HCT116 (cell line): Measurements from ENCODE around the gene EPHB3. TPM values are rescaled to one million over a fixed set of nuclear protein-coding genes. Genes with fewer than 3 reads are reported as not detected.

ENCODE experiments used
- ATAC-seq: fragments of 200-7000 bp; cut with Tn5 transposase; 2 replicates; pipeline ENCODE4 v1.9.1; 2020; ENCODE audit warnings: mild to moderate bottlenecking, moderate library complexity
- BruUV-seq: library from RNA; stranded (reverse); fragments of 400-500 nt; replicated peaks from 2 replicates; lab custom pipeline; 2021; lab: Mats Ljungman, UMichigan
- CTCF ChIA-PET: fragments of 300-600 bp; sonication (Branson Sonifier 250); formaldehyde crosslinking; loops from one replicate; lab custom pipeline; 2021; ENCODE audit warnings: antibody characterized with exemption; lab: Charles Lee
- POLR2A ChIA-PET: fragments of 300-600, 350-600 bp; sonication (Branson Sonifier 250); formaldehyde crosslinking; loops from one replicate; lab custom pipeline; 2021; ENCODE audit warnings: antibody characterized with exemption; lab: Charles Lee
- RAD21 ChIA-PET, 2 experiments: fragments of 300-600 bp; sonication (Branson Sonifier 250); formaldehyde crosslinking; loops; one replicate each; lab custom pipeline; 2023; ENCODE audit warnings: low total read pairs in 2 of 2; ENCODE audit not compliant: uncharacterized antibody in 2 of 2, unreplicated experiment in 2 of 2, low non-redundant PET in 1 of 2; lab: Charles Lee
- DNase-seq: peaks from one replicate; pipeline ENCODE4 v3.0.0-alpha.2; 2010; ENCODE audit warnings: low read depth, low spot score
- H2AFZ ChIP-seq: fragments of 200-600 bp; shearing (Covaris generic), sonication (generic); 2 replicates; pipeline ENCODE4 v1.6.1; 2017; ENCODE audit warnings: low read depth, mixed run types, mixed read lengths, antibody characterized with exemption, low read length; ENCODE audit not compliant: poor library complexity, severe bottlenecking
- H3K27ac ChIP-seq: 2 replicates; pipeline ENCODE4 v1.5.1; 2012; ENCODE audit warnings: low read depth, low read length
- H3K27me3 ChIP-seq: fragments of 200-600 bp; sonication (generic); 2 replicates; pipeline ENCODE4 v1.6.1; 2016; ENCODE audit warnings: mixed run types, low read length, mixed read lengths; ENCODE audit not compliant: insufficient read depth
- H3K36me3 ChIP-seq, 2 experiments: fragments of 200-500 bp in 1 of 2; fragments of 200-600 bp in 1 of 2; sonication (Bioruptor generic) in 1 of 2; sonication (generic) in 1 of 2; 2 replicates each; pipeline versions ENCODE4 v1.5.1 to v1.6.1; 2014 to 2016; ENCODE audit warnings: low read length in 2 of 2, inconsistent platforms in 1 of 2, mixed read lengths in 1 of 2, mixed run types in 1 of 2; ENCODE audit not compliant: insufficient read depth in 2 of 2, control insufficient read depth in 1 of 2
- H3K4me1 ChIP-seq, 2 experiments: fragments of 200-600 bp in 1 of 2; sonication (generic) in 1 of 2; 2 replicates each; pipeline versions ENCODE4 v1.5.1 to v1.6.1; 2012 to 2017; ENCODE audit warnings: low read length in 2 of 2, inconsistent platforms in 1 of 2, mild to moderate bottlenecking in 1 of 2, mixed read lengths in 1 of 2, mixed run types in 1 of 2, moderate library complexity in 1 of 2; ENCODE audit not compliant: insufficient read depth in 2 of 2, control insufficient read depth in 1 of 2
- H3K4me2 ChIP-seq: fragments of 200-600 bp; sonication (generic); 2 replicates; pipeline ENCODE4 v1.6.1; 2017; ENCODE audit warnings: mixed run types, low read length, mixed read lengths
- H3K4me3 ChIP-seq, 2 experiments: fragments of 200-600 bp in 1 of 2; sonication (generic) in 1 of 2; replicated peaks in 1 of 2; 2 replicates each; pipeline ENCODE4 v1.5.1; 2011 to 2016; ENCODE audit warnings: low read length in 2 of 2, control low read depth in 1 of 2, low read depth in 1 of 2, mild to moderate bottlenecking in 1 of 2, mixed read lengths in 1 of 2, mixed run types in 1 of 2
- H3K79me2 ChIP-seq: fragments of 200-600 bp; sonication (generic); 2 replicates; pipeline ENCODE4 v1.6.1; 2017; ENCODE audit warnings: mild to moderate bottlenecking, mixed run types, low read length, moderate library complexity, mixed read lengths; ENCODE audit not compliant: insufficient read depth
- H3K9ac ChIP-seq: fragments of 200-600 bp; sonication (generic); 2 replicates; pipeline ENCODE4 v1.6.1; 2016; ENCODE audit warnings: low read length, mixed read lengths
- H3K9me2 ChIP-seq: fragments of 200-600 bp; sonication (generic), shearing (Covaris generic); 2 replicates; pipeline ENCODE4 v1.6.1; 2017; ENCODE audit warnings: mixed run types, mild to moderate bottlenecking, moderate library complexity; ENCODE audit not compliant: insufficient read depth
- H3K9me3 ChIP-seq, 2 experiments: fragments of 200-500 bp in 1 of 2; fragments of 200-600 bp in 1 of 2; sonication (Bioruptor generic) in 1 of 2; sonication (generic) in 1 of 2; 2 replicates each; pipeline ENCODE4 v1.6.1; 2014 to 2017; ENCODE audit warnings: low read length in 2 of 2, mixed read lengths in 2 of 2, inconsistent platforms in 1 of 2, low read depth in 1 of 2, mild to moderate bottlenecking in 1 of 2, mixed run types in 1 of 2, moderate library complexity in 1 of 2; ENCODE audit not compliant: control insufficient read depth in 1 of 2, insufficient read depth in 1 of 2
- H4K20me1 ChIP-seq: fragments of 200-600 bp; sonication (generic), shearing (Covaris generic); 2 replicates; pipeline ENCODE4 v1.6.1; 2017; ENCODE audit warnings: mixed run types, mild to moderate bottlenecking, moderate library complexity; ENCODE audit not compliant: insufficient read depth
- CBX3 ChIP-seq: IDR thresholded peaks from 2 replicates; pipeline ENCODE4 v1.6.1; 2012; ENCODE audit warnings: low read depth
- FOSL1 ChIP-seq: IDR thresholded peaks from 2 replicates; pipeline ENCODE4 v1.6.1; 2012; ENCODE audit warnings: low read depth
- JUND ChIP-seq: IDR thresholded peaks from 2 replicates; pipeline ENCODE4 v1.6.1; 2012
- SP1 ChIP-seq: IDR thresholded peaks from 2 replicates; pipeline ENCODE4 v1.6.1; 2012; ENCODE audit warnings: low read depth
- ZNF274 ChIP-seq: fragments of 200-500 bp; sonication (Bioruptor generic); IDR thresholded peaks from 2 replicates; pipeline ENCODE4 v1.6.1; 2014; ENCODE audit warnings: mild to moderate bottlenecking, low read depth, low read length, inconsistent platforms
- intact Hi-C: fragments of 100-400 bp; cut with micrococcal nuclease; formaldehyde crosslinking; loops from 2 replicates; pipeline ENCODE4 v1.10.0; 2022
- total RNA-seq: library from RNA; stranded (reverse); gene quantifications from one replicate; pipeline ENCODE4 v1.2.1, GENCODE V29; 2021; ENCODE audit not compliant: unreplicated experiment
- TF ChIP-seq, protein P1 (sequence below): IDR thresholded peaks from 2 replicates; pipeline ENCODE4 v1.6.1; 2012; ENCODE audit warnings: low read depth

The EPHB3 gene
- total RNA-seq, 1 experiment from 2014 or later, result 6.5 TPM

- ChIA-PET CTCF (no interaction called here), POLR2A (no interaction called here), RAD21 (no interaction called here)
- Histone ChIP-seq H2AFZ (no peak overlapping the region), H3K9me3 (no peaks in the 10 kb centered on the region), H3K27ac (no peak overlapping the region), H4K20me1 (no peaks in the 10 kb centered on the region), H3K4me2 (no peak overlapping the region), H3K4me3 (no peak overlapping the region), H3K4me1 (peaks cover 0 to 4% of the 10 kb centered on the region in 2 experiments; a peak in 1 of 4 replicates), H3K36me3 (no peaks in the 10 kb centered on the region), H3K27me3 (no peaks in the 10 kb centered on the region), H3K79me2 (no peaks in the 10 kb centered on the region), H3K9me2 (no peaks in the 10 kb centered on the region; the same call in 1 of the 2 replicates), H3K9ac (no peak overlapping the region)
- ATAC-seq (no peak), DNase-seq (no peak)
- no peak for TF ChIP-seq SP1
- TF ChIP-seq, protein P1, sequence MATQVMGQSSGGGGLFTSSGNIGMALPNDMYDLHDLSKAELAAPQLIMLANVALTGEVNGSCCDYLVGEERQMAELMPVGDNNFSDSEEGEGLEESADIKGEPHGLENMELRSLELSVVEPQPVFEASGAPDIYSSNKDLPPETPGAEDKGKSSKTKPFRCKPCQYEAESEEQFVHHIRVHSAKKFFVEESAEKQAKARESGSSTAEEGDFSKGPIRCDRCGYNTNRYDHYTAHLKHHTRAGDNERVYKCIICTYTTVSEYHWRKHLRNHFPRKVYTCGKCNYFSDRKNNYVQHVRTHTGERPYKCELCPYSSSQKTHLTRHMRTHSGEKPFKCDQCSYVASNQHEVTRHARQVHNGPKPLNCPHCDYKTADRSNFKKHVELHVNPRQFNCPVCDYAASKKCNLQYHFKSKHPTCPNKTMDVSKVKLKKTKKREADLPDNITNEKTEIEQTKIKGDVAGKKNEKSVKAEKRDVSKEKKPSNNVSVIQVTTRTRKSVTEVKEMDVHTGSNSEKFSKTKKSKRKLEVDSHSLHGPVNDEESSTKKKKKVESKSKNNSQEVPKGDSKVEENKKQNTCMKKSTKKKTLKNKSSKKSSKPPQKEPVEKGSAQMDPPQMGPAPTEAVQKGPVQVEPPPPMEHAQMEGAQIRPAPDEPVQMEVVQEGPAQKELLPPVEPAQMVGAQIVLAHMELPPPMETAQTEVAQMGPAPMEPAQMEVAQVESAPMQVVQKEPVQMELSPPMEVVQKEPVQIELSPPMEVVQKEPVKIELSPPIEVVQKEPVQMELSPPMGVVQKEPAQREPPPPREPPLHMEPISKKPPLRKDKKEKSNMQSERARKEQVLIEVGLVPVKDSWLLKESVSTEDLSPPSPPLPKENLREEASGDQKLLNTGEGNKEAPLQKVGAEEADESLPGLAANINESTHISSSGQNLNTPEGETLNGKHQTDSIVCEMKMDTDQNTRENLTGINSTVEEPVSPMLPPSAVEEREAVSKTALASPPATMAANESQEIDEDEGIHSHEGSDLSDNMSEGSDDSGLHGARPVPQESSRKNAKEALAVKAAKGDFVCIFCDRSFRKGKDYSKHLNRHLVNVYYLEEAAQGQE, result no peak
- TF ChIP-seq CBX3, result no peak
- no peak for TF ChIP-seq ZNF274
- TF ChIP-seq FOSL1, result no peak
- no peak for TF ChIP-seq JUND
- intact Hi-C loops, result no loop called here
- BruUV-seq, result no TSS peak
These were observed 30.2 kb downstream of the EPHB3 start for GRCh38 chr3:184591789-184592188.
